ENCODE measurements around the gene ZNF700.
A peak's percentile ranks its signal among the peaks of the same experiment; 100 is the strongest.
"Not testable (repeated sequence)": the region's sequence is repeated elsewhere in the genome, so short reads cannot be mapped to it uniquely, and the experiment has no call there.

ZNF700 gene

GRCh38 chr19:11978492-11979100 lies 53.7 kb downstream of the ZNF700 start:
- H3K9me3 ChIP-seq (ENCODE audit: insufficient read depth, low read length), result peaks cover 69% of the 10 kb centered on the region

GRCh38 chr19:11979527-11979926 lies 54.6 kb downstream of the ZNF700 start:
- Histone ChIP-seq H3K9me3 (ENCODE audit: insufficient read depth, low read length) (peaks cover 71% of the 10 kb centered on the region), H3K9ac (ENCODE audit: insufficient read length, low read depth) (no peak overlapping the region), H3K36me3 (ENCODE audit: insufficient read depth, insufficient read length, low read length) (peaks cover 4% of the 10 kb centered on the region), H3K27me3 (ENCODE audit: insufficient read depth, insufficient read length) (no peaks in the 10 kb centered on the region), H3K4me3 (ENCODE audit: insufficient read length, low read depth) (no peak overlapping the region), H3K4me1 (ENCODE audit: insufficient read depth, insufficient read length) (no peaks in the 10 kb centered on the region)
- TF ChIP-seq ZNF274 (IDR thresholded peaks at IDR 0.05; ENCODE audit: low read depth, low read length) (no peak), SUZ12 (IDR thresholded peaks at IDR 0.05; ENCODE audit: extremely low read depth, insufficient read depth, insufficient read length) (no peak), YY1 (IDR thresholded peaks at IDR 0.05; ENCODE audit: insufficient read depth, insufficient read length) (no peak)
- DNase-seq (ENCODE audit: low read depth, low spot score), result no peak

More at GRCh38 chr19:11978492-11979100, 53.7 kb downstream of the ZNF700 start:
- no peak overlapping the region for H3K4me3 ChIP-seq (ENCODE audit: insufficient read length, low read depth)
- H3K4me1 ChIP-seq (ENCODE audit: insufficient read depth, insufficient read length), result no peaks in the 10 kb centered on the region
- H3K9ac ChIP-seq (ENCODE audit: insufficient read length, low read depth), result no peak overlapping the region
- no peak for DNase-seq (ENCODE audit: low read depth, low spot score)
- no peaks in the 10 kb centered on the region for H3K27me3 ChIP-seq (ENCODE audit: insufficient read depth, insufficient read length)
- peaks cover 4% of the 10 kb centered on the region for H3K36me3 ChIP-seq (ENCODE audit: insufficient read depth, insufficient read length, low read length)
- TF ChIP-seq YY1 (IDR thresholded peaks at IDR 0.05; ENCODE audit: insufficient read depth, insufficient read length), result no peak
- no peak for TF ChIP-seq SUZ12 (IDR thresholded peaks at IDR 0.05; ENCODE audit: extremely low read depth, insufficient read depth, insufficient read length)
- TF ChIP-seq ZNF274 (IDR thresholded peaks at IDR 0.05; ENCODE audit: low read depth, low read length), result peak; percentile 31; the same call in 1 of the 2 replicates

- DNase-seq (ENCODE audit: low read depth, low spot score), result peak; percentile 6
- peaks cover 2% of the 10 kb centered on the region for H3K36me3 ChIP-seq (ENCODE audit: insufficient read depth, insufficient read length, low read length)
- H3K4me3 ChIP-seq (ENCODE audit: insufficient read length, low read depth), result no peak overlapping the region
- TF ChIP-seq YY1 (IDR thresholded peaks at IDR 0.05; ENCODE audit: insufficient read depth, insufficient read length) (no peak), ZNF274 (IDR thresholded peaks at IDR 0.05; ENCODE audit: low read depth, low read length) (no peak)
- H3K9ac ChIP-seq (ENCODE audit: insufficient read length, low read depth), result no peak overlapping the region
- no peaks in the 10 kb centered on the region for H3K27me3 ChIP-seq (ENCODE audit: insufficient read depth, insufficient read length)
- H3K9me3 ChIP-seq (ENCODE audit: insufficient read depth, low read length), result peaks cover 63% of the 10 kb centered on the region
- H3K4me1 ChIP-seq (ENCODE audit: insufficient read depth, insufficient read length), result no peaks in the 10 kb centered on the region
These were observed 57.6 kb downstream of the ZNF700 start for GRCh38 chr19:11982526-11982925.

- no peak for TF ChIP-seq ZNF274 (IDR thresholded peaks at IDR 0.05; ENCODE audit: low read depth, low read length)
- TF ChIP-seq YY1 (IDR thresholded peaks at IDR 0.05; ENCODE audit: insufficient read depth, insufficient read length), result no peak
- TF ChIP-seq SUZ12 (IDR thresholded peaks at IDR 0.05; ENCODE audit: extremely low read depth, insufficient read depth, insufficient read length), result no peak
These were observed 60.1 kb downstream of the ZNF700 start for GRCh38 chr19:11984986-11985385.

GRCh38 chr19:11986754-11987153 lies 61.8 kb downstream of the ZNF700 start:
- peaks cover 20% of the 10 kb centered on the region for H3K9me3 ChIP-seq (ENCODE audit: insufficient read depth, low read length)
- DNase-seq (ENCODE audit: low read depth, low spot score), result no peak
- H3K4me1 ChIP-seq (ENCODE audit: insufficient read depth, insufficient read length), result no peaks in the 10 kb centered on the region
- H3K4me3 ChIP-seq (ENCODE audit: insufficient read length, low read depth), result no peak overlapping the region
- H3K9ac ChIP-seq (ENCODE audit: insufficient read length, low read depth), result no peak overlapping the region
- peaks cover 19% of the 10 kb centered on the region for H3K36me3 ChIP-seq (ENCODE audit: insufficient read depth, insufficient read length, low read length)
- TF ChIP-seq ZNF274 (IDR thresholded peaks at IDR 0.05; ENCODE audit: low read depth, low read length) (no peak), YY1 (IDR thresholded peaks at IDR 0.05; ENCODE audit: insufficient read depth, insufficient read length) (no peak), SUZ12 (IDR thresholded peaks at IDR 0.05; ENCODE audit: extremely low read depth, insufficient read depth, insufficient read length) (no peak)
- H3K27me3 ChIP-seq (ENCODE audit: insufficient read depth, insufficient read length), result no peaks in the 10 kb centered on the region

More at GRCh38 chr19:11984986-11985385, 60.1 kb downstream of the ZNF700 start:
- Histone ChIP-seq H3K36me3 (ENCODE audit: insufficient read depth, insufficient read length, low read length) (peaks cover 9% of the 10 kb centered on the region), H3K9ac (ENCODE audit: insufficient read length, low read depth) (no peak overlapping the region), H3K4me1 (ENCODE audit: insufficient read depth, insufficient read length) (no peaks in the 10 kb centered on the region), H3K27me3 (ENCODE audit: insufficient read depth, insufficient read length) (no peaks in the 10 kb centered on the region), H3K4me3 (ENCODE audit: insufficient read length, low read depth) (no peak overlapping the region), H3K9me3 (ENCODE audit: insufficient read depth, low read length) (peaks cover 38% of the 10 kb centered on the region)
- DNase-seq (ENCODE audit: low read depth, low spot score), result no peak

GRCh38 chr19:11987405-11988281 lies 62.7 kb downstream of the ZNF700 start:
- H3K4me1 ChIP-seq (ENCODE audit: insufficient read depth, insufficient read length), result no peaks in the 10 kb centered on the region
- no peaks in the 10 kb centered on the region for H3K27me3 ChIP-seq (ENCODE audit: insufficient read depth, insufficient read length)
- peaks cover 11% of the 10 kb centered on the region for H3K9me3 ChIP-seq (ENCODE audit: insufficient read depth, low read length)
- peak overlapping the region; percentile 98 for H3K4me3 ChIP-seq (ENCODE audit: insufficient read length, low read depth)
- H3K9ac ChIP-seq (ENCODE audit: insufficient read length, low read depth), result peak overlapping the region; percentile 97
- DNase-seq (ENCODE audit: low read depth, low spot score), result peak; percentile 95
- peaks cover 19% of the 10 kb centered on the region for H3K36me3 ChIP-seq (ENCODE audit: insufficient read depth, insufficient read length, low read length)
- TF ChIP-seq SUZ12 (IDR thresholded peaks at IDR 0.05; ENCODE audit: extremely low read depth, insufficient read depth, insufficient read length) (no peak), ZNF274 (IDR thresholded peaks at IDR 0.05; ENCODE audit: low read depth, low read length) (no peak), YY1 (IDR thresholded peaks at IDR 0.05; ENCODE audit: insufficient read depth, insufficient read length) (no peak)

GRCh38 chr19:11989112-11989456 lies 64.2 kb downstream of the ZNF700 start:
- peaks cover 24% of the 10 kb centered on the region for H3K36me3 ChIP-seq (ENCODE audit: insufficient read depth, insufficient read length, low read length)
- H3K4me1 ChIP-seq (ENCODE audit: insufficient read depth, insufficient read length), result no peaks in the 10 kb centered on the region
- peak overlapping the region; percentile 98 for H3K4me3 ChIP-seq (ENCODE audit: insufficient read length, low read depth)
- no peaks in the 10 kb centered on the region; the same call in 1 of the 2 replicates for H3K9me3 ChIP-seq (ENCODE audit: insufficient read depth, low read length)
- H3K27me3 ChIP-seq (ENCODE audit: insufficient read depth, insufficient read length), result no peaks in the 10 kb centered on the region
- DNase-seq (ENCODE audit: low read depth, low spot score), result no peak
- TF ChIP-seq SUZ12 (IDR thresholded peaks at IDR 0.05; ENCODE audit: extremely low read depth, insufficient read depth, insufficient read length) (no peak), ZNF274 (IDR thresholded peaks at IDR 0.05; ENCODE audit: low read depth, low read length) (no peak), YY1 (IDR thresholded peaks at IDR 0.05; ENCODE audit: insufficient read depth, insufficient read length) (no peak)
- no peak overlapping the region for H3K9ac ChIP-seq (ENCODE audit: insufficient read length, low read depth)

- H3K27me3 ChIP-seq (ENCODE audit: insufficient read depth, insufficient read length); H3K4me3 ChIP-seq (ENCODE audit: insufficient read length, low read depth); DNase-seq (ENCODE audit: low read depth, low spot score); H3K9me3 ChIP-seq (ENCODE audit: insufficient read depth, low read length); H3K4me1 ChIP-seq (ENCODE audit: insufficient read depth, insufficient read length); H3K9ac ChIP-seq (ENCODE audit: insufficient read length, low read depth): not testable (repeated sequence)
- peaks cover 25% of the 10 kb centered on the region for H3K36me3 ChIP-seq (ENCODE audit: insufficient read depth, insufficient read length, low read length)
These were observed 67.0 kb downstream of the ZNF700 start for GRCh38 chr19:11991921-11992320.
